ENCODE results near the gene CCDC15. TPM values are rescaled to one million over a fixed set of nuclear protein-coding genes. Genes with fewer than 3 reads are reported as not detected.

Gene CCDC15
- total RNA-seq, 1 experiment from 2014 or later = 2.8 TPM

- H3K4me1 ChIP-seq (ENCODE audit: insufficient read depth, low read length) = no peaks in the 10 kb centered on the region
- H3K27ac Mint-ChIP-seq = no peak overlapping the region
- H3K27me3 ChIP-seq (ENCODE audit: insufficient read depth, low read length) = no peaks in the 10 kb centered on the region
- no peak overlapping the region for H3K23ac ChIP-seq (ENCODE audit: insufficient read length, low read depth, low read length)
- peaks cover 3 to 6% of the 10 kb centered on the region in 2 experiments for H3K4me1 Mint-ChIP-seq
- H3K14ac ChIP-seq (ENCODE audit: insufficient read depth, low read length) = no peak overlapping the region
- no peak overlapping the region for H4K8ac ChIP-seq (replicated peaks; ENCODE audit: insufficient read length, low read depth, low read length)
- no peak overlapping the region for H2BK120ac ChIP-seq (ENCODE audit: low read depth, low read length, poor library complexity, severe bottlenecking)
- H2BK5ac ChIP-seq (ENCODE audit: insufficient read length, low read length) = no peak overlapping the region
- no CpG with 5 or more reads among the region's 8 CpGs for WGBS (ENCODE audit: extremely low coverage, insufficient read length, low lambda C conversion rate)
- H3K27me3 Mint-ChIP-seq (ENCODE audit: low read depth) = peaks cover 10% of the 10 kb centered on the region
- no peak overlapping the region for H3T11ph ChIP-seq (ENCODE audit: low read length)
- no peak overlapping the region for H2AFZ ChIP-seq (ENCODE audit: low read length)
- no peaks in the 10 kb centered on the region for H3K23me2 ChIP-seq (ENCODE audit: insufficient read length, low read depth, low read length, poor library complexity, severe bottlenecking)
- H3K4me3 Mint-ChIP-seq = no peak overlapping the region
- no peak overlapping the region for H2AK5ac ChIP-seq (ENCODE audit: insufficient read length, low read length)
- H3K9me3 Mint-ChIP-seq = no peaks in the 10 kb centered on the region
- no peaks in the 10 kb centered on the region for H3K79me2 ChIP-seq (ENCODE audit: insufficient read depth, low read length)
- no peak overlapping the region for H3K9ac ChIP-seq (ENCODE audit: extremely low read depth, insufficient read length, low read length)
- no peak overlapping the region for H2BK20ac ChIP-seq (ENCODE audit: low read depth, low read length, poor library complexity, severe bottlenecking)
- no peak overlapping the region for H4K91ac ChIP-seq (ENCODE audit: insufficient read length, low read depth, low read length)
- H2BK12ac ChIP-seq (ENCODE audit: insufficient read length, low read depth, low read length) = no peak overlapping the region
- H3K4ac ChIP-seq (ENCODE audit: low read depth, low read length) = no peak overlapping the region
- H3K27ac ChIP-seq (ENCODE audit: insufficient read length, low read depth, low read length) = no peak overlapping the region
- no peaks in the 10 kb centered on the region for H3K9me3 ChIP-seq (ENCODE audit: control insufficient read depth, low read depth, low read length)
- no peaks in the 10 kb centered on the region for H4K20me1 ChIP-seq (ENCODE audit: control insufficient read depth, insufficient read depth, insufficient read length)
- H4K5ac ChIP-seq (ENCODE audit: insufficient read length, low read depth, low read length) = no peak overlapping the region
- no peak overlapping the region for H3K56ac ChIP-seq (ENCODE audit: insufficient read length, low read depth, low read length)
- H3K36me3 Mint-ChIP-seq (ENCODE audit: insufficient read depth in 1 of 3, low read depth in 3 of 3) = peaks cover 0 to 2% (median 0%) of the 10 kb centered on the region in 3 experiments; a peak in 2 of 7 replicates
- H3K79me1 ChIP-seq (ENCODE audit: insufficient read depth, low read depth, low read length, poor library complexity, severe bottlenecking) = no peaks in the 10 kb centered on the region
- no peak for DNase-seq
- TF ChIP-seq CTCF (conservative IDR thresholded peaks at IDR 0.05) = no peak
- H3K4me2 ChIP-seq (ENCODE audit: insufficient read depth, insufficient read length, low read length) = no peak overlapping the region
- no peak overlapping the region for H2BK15ac ChIP-seq (ENCODE audit: low read depth, low read length)
- no peak overlapping the region for H3K18ac ChIP-seq (ENCODE audit: insufficient read length, low read depth, low read length)
Observed at GRCh38 chr11:125084761-125085231, 130.8 kb downstream of the CCDC15 start.
